PC-9 (cell line): ENCODE measurements around the gene NUDCD2.

Experiments used
- EZH2 ChIP-seq: fragments of 200-600 bp; sonication (generic); IDR thresholded peaks from 2 replicates; pipeline ENCODE4 v1.8.0; 2017; ENCODE audit warnings: antibody characterized with exemption, low read depth
- TF ChIP-seq, protein P1 (sequence below): fragments of 200-600 bp; sonication (generic); conservative IDR thresholded peaks from 2 replicates; pipeline ENCODE4 v1.6.1; 2017; ENCODE audit warnings: mixed run types, antibody characterized with exemption, mild to moderate bottlenecking, moderate library complexity

DNA sequence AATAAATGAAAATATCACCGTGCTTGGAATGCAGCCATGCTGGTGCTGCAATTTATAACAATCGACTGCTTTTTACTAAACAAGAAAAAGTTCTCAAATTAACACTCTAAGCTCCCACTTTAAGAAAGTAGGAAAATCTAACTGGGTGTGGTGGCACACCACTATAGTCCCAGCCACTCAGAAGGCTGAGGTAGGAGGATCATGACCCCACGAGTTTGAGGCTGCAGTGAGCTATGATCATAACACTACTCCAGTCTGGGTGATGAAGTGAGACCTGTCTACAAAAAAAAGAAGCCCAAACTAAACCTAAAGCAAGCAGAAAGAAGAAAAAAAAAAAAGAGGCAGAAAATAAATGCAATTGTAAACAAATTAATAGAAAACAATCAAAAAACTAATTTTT is 12.0 kb downstream of the NUDCD2 start:
- TF ChIP-seq, protein P1, sequence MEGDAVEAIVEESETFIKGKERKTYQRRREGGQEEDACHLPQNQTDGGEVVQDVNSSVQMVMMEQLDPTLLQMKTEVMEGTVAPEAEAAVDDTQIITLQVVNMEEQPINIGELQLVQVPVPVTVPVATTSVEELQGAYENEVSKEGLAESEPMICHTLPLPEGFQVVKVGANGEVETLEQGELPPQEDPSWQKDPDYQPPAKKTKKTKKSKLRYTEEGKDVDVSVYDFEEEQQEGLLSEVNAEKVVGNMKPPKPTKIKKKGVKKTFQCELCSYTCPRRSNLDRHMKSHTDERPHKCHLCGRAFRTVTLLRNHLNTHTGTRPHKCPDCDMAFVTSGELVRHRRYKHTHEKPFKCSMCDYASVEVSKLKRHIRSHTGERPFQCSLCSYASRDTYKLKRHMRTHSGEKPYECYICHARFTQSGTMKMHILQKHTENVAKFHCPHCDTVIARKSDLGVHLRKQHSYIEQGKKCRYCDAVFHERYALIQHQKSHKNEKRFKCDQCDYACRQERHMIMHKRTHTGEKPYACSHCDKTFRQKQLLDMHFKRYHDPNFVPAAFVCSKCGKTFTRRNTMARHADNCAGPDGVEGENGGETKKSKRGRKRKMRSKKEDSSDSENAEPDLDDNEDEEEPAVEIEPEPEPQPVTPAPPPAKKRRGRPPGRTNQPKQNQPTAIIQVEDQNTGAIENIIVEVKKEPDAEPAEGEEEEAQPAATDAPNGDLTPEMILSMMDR = no peak
- TF ChIP-seq EZH2 = no peak
